Mesothelial cell of epicardium (in vitro differentiated cells): ENCODE measurements around the gene CELF2. TPM values are rescaled to one million over a fixed set of nuclear protein-coding genes. Genes with fewer than 3 reads are reported as not detected.

Experiments used
- DNase-seq, 2 experiments: peaks; one replicate each; pipeline ENCODE4 v3.0.0; 2021; ENCODE audit warnings: low spot score in 2 of 2; ENCODE audit not compliant: unreplicated experiment in 2 of 2
- H3K27ac Mint-ChIP-seq: 2 replicates; pipeline ENCODE4 v1.8.0; 2021; ENCODE audit warnings: mixed read lengths
- H3K27me3 Mint-ChIP-seq: 2 replicates; pipeline ENCODE4 v1.8.0; 2021; ENCODE audit warnings: low read depth, mixed read lengths
- H3K36me3 Mint-ChIP-seq: 2 replicates; pipeline ENCODE4 v1.8.0; 2021; ENCODE audit warnings: mixed read lengths
- H3K4me1 Mint-ChIP-seq: 2 replicates; pipeline ENCODE4 v1.8.0; 2021; ENCODE audit warnings: mixed read lengths
- H3K4me3 Mint-ChIP-seq: 2 replicates; pipeline ENCODE4 v1.8.0; 2021; ENCODE audit warnings: mild to moderate bottlenecking, moderate library complexity, mixed read lengths
- H3K9me3 Mint-ChIP-seq: 2 replicates; pipeline ENCODE4 v1.8.0; 2021; ENCODE audit warnings: mixed read lengths
- CTCF ChIP-seq: fragments of 200-600 bp; sonication (generic); IDR thresholded peaks from one replicate; pipeline ENCODE4 v1.5.0; 2021; ENCODE audit warnings: antibody characterized with exemption; ENCODE audit not compliant: unreplicated experiment
- total RNA-seq: library from RNA; stranded (reverse); gene quantifications from 3 replicates; pipeline ENCODE4 v1.2.1, GENCODE V29; 2021

CELF2 gene
- total RNA-seq, 1 donor from 2014 or later = 24.0 TPM

- TF ChIP-seq CTCF = no peak
- DNase-seq = no peak
- Mint-ChIP-seq H3K4me1 (peaks cover 5% of the 10 kb centered on the region), H3K27ac (no peak overlapping the region), H3K4me3 (no peak overlapping the region), H3K27me3 (peaks cover 22% of the 10 kb centered on the region), H3K9me3 (no peaks in the 10 kb centered on the region), H3K36me3 (no peaks in the 10 kb centered on the region)
Measured at GRCh38 chr10:11045487-11045886, 27.8 kb downstream of the CELF2 start.

GRCh38 chr10:11045995-11046775 lies 28.5 kb downstream of the CELF2 start:
- H3K9me3 Mint-ChIP-seq = no peaks in the 10 kb centered on the region
- H3K27ac Mint-ChIP-seq = no peak overlapping the region
- no peaks in the 10 kb centered on the region for H3K36me3 Mint-ChIP-seq
- no peak overlapping the region for H3K4me3 Mint-ChIP-seq
- H3K4me1 Mint-ChIP-seq = peaks cover 11% of the 10 kb centered on the region
- DNase-seq = no peak
- no peak for TF ChIP-seq CTCF
- H3K27me3 Mint-ChIP-seq = peaks cover 22% of the 10 kb centered on the region

DNA sequence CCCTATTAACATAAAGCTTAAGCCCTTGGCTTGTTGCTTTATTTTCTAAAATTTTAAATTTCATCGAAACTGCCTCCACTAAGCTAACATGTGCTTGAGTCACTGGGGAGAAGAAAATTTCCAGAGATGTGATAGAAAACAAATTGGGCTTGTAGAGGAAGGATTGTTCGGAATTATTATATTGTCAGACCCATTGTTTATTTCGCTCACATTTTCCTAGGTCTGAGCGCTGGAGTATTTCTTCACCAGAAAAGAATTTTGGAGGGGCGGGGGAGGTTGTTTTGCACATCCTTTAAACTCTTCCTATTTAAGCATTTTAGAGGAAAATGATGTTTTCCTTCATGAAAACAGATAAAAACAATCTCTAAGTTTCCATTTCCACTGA lies 29.1 kb downstream of the CELF2 start:
- H3K4me1 Mint-ChIP-seq = peaks cover 13% of the 10 kb centered on the region
- H3K27ac Mint-ChIP-seq = no peak overlapping the region
- no peak for TF ChIP-seq CTCF
- no peak for DNase-seq
- H3K9me3 Mint-ChIP-seq = no peaks in the 10 kb centered on the region
- no peaks in the 10 kb centered on the region for H3K36me3 Mint-ChIP-seq
- no peak overlapping the region for H3K4me3 Mint-ChIP-seq
- H3K27me3 Mint-ChIP-seq = peaks cover 22% of the 10 kb centered on the region

DNA sequence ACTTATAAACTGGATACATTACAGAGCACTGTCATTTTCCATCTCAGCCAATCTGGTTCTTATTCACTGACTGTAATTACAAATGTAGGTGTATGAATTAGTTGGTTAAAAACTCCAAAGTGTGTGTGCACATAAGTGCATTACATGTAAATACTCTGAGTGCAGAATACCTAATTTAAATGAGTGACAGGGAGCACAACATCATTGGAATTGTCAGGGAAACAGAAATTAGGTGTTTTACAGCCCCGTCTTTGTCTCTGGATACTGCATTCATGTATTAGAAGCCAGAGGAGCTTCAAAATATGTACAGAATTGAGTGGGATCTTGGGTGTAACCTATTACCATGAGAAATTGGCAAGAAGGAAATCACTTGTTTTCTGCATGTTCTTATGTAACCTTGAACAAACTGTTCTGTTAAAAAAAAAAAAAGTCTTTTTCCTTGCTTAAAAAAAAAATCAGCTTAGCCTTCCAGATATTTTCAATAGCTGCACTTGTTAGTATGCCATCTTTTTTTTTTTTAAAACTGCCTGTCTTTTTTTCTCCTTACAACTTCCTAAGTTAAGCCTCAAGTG lies 31.1 kb downstream of the CELF2 start:
- H3K9me3 Mint-ChIP-seq = no peaks in the 10 kb centered on the region
- H3K27me3 Mint-ChIP-seq = peaks cover 9% of the 10 kb centered on the region
- no peak for TF ChIP-seq CTCF
- H3K4me1 Mint-ChIP-seq = peaks cover 16% of the 10 kb centered on the region
- DNase-seq = no peak
- no peak overlapping the region for H3K4me3 Mint-ChIP-seq
- H3K36me3 Mint-ChIP-seq = no peaks in the 10 kb centered on the region
- H3K27ac Mint-ChIP-seq = no peak overlapping the region

DNA sequence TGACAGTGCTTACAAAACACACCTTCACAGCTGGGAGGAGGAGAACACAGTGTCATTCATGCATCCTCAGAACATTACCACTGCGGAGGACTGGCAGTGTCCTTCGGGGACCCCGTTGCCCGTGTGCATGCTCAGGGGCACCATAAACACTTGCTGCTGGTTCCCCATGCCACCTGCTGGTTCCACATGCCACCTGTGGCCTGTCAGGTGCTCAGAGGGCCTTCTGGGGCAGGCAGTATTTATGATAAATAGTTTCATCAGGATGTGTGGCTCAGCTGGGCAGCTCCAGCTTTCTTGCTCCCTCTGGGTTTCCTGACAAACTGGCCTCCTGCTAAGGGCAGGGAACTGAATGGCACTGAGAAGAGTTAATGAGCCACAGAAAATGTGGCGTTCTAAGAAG lies 32.1 kb downstream of the CELF2 start:
- peaks cover 4% of the 10 kb centered on the region for H3K27me3 Mint-ChIP-seq

More for the DNA sequence above, 32.1 kb downstream of the CELF2 start:
- Mint-ChIP-seq H3K36me3 (no peaks in the 10 kb centered on the region), H3K4me3 (no peak overlapping the region), H3K9me3 (no peaks in the 10 kb centered on the region), H3K4me1 (peaks cover 16% of the 10 kb centered on the region), H3K27ac (no peak overlapping the region)
- TF ChIP-seq CTCF = no peak
- no peak for DNase-seq
